A673 (cell line): ENCODE results near the gene FCN1. TPM values are rescaled to one million over a fixed set of nuclear protein-coding genes. Genes with fewer than 3 reads are reported as not detected.

Experiments used
- BruUV-seq: library from RNA; stranded (reverse); fragments of 400-500 nt; replicated peaks from 2 replicates; lab custom pipeline; 2021; lab: Mats Ljungman, UMichigan
- CTCF ChIA-PET: fragments of 300-600 bp; sonication (Branson Sonifier 250); formaldehyde crosslinking; loops from one replicate; lab custom pipeline; 2022; ENCODE audit warnings: antibody characterized with exemption; lab: Charles Lee
- POLR2A ChIA-PET: fragments of 300-600 bp; sonication (Branson Sonifier 250); formaldehyde crosslinking; loops from one replicate; lab custom pipeline; 2022; ENCODE audit warnings: antibody characterized with exemption; ENCODE audit not compliant: low non-redundant PET; lab: Charles Lee
- DNase-seq: peaks from one replicate; pipeline ENCODE4 v3.0.0-alpha.2; 2015; ENCODE audit warnings: low spot score
- H3K27ac ChIP-seq: fragments of 200-600 bp; sonication (generic); 2 replicates; pipeline ENCODE4 v1.5.1; 2016; ENCODE audit warnings: mixed run types, low read depth, mild to moderate bottlenecking, mixed read lengths, antibody characterized with exemption, low read length; ENCODE audit not compliant: poor library complexity, severe bottlenecking
- H3K27me3 ChIP-seq: fragments of 200-600 bp; sonication (generic); replicated peaks from 2 replicates; pipeline ENCODE4 v1.6.1; 2017; ENCODE audit warnings: mixed run types, low read depth, mild to moderate bottlenecking, mixed read lengths, antibody characterized with exemption, low read length; ENCODE audit not compliant: insufficient read depth, poor library complexity
- H3K36me3 ChIP-seq: fragments of 200-600 bp; sonication (generic); 2 replicates; pipeline ENCODE4 v1.6.1; 2016; ENCODE audit warnings: mixed run types, mild to moderate bottlenecking, mixed read lengths, antibody characterized with exemption, low read length; ENCODE audit not compliant: insufficient read depth, poor library complexity, severe bottlenecking
- H3K4me1 ChIP-seq: fragments of 200-600 bp; sonication (generic); 2 replicates; pipeline ENCODE4 v1.6.1; 2017; ENCODE audit warnings: mixed run types, mild to moderate bottlenecking, mixed read lengths, antibody characterized with exemption, low read length; ENCODE audit not compliant: insufficient read depth, poor library complexity, severe bottlenecking
- H3K4me3 ChIP-seq: fragments of 200-600 bp; sonication (generic); 2 replicates; pipeline ENCODE4 v1.5.1; 2016; ENCODE audit warnings: low read depth, mixed run types, mild to moderate bottlenecking, mixed read lengths, low read length; ENCODE audit not compliant: poor library complexity, severe bottlenecking
- H3K9me3 ChIP-seq: fragments of 200-600 bp; sonication (generic); 2 replicates; pipeline ENCODE4 v1.6.1; 2016; ENCODE audit warnings: mixed run types, low read depth, mild to moderate bottlenecking, mixed read lengths, antibody characterized with exemption, low read length; ENCODE audit not compliant: poor library complexity, severe bottlenecking
- CTCF ChIP-seq: fragments of 300-800, 200-600 bp; sonication (generic); conservative IDR thresholded peaks from 2 replicates; pipeline ENCODE4 v1.5.1; 2017; ENCODE audit warnings: low read depth, mild to moderate bottlenecking, antibody characterized with exemption, low read length, moderate library complexity, mixed read lengths
- EZH2 ChIP-seq: fragments of 200-600 bp; sonication (generic); IDR thresholded peaks from 2 replicates; pipeline ENCODE4 v1.6.1; 2017; ENCODE audit warnings: borderline replicate concordance, low read depth, mild to moderate bottlenecking, mixed read lengths, antibody characterized with exemption, low read length; ENCODE audit not compliant: poor library complexity, severe bottlenecking
- intact Hi-C: fragments of 100-400 bp; cut with micrococcal nuclease; formaldehyde crosslinking; loops from one replicate; pipeline ENCODE4 v1.10.0; 2022; ENCODE audit not compliant: unreplicated experiment
- total RNA-seq: library from RNA; stranded (reverse); gene quantifications from 2 replicates; pipeline ENCODE4 v1.2.3, GENCODE V29; 2021

Gene FCN1
- total RNA-seq, 1 experiment from 2014 or later = not detected

GRCh38 chr9:134935056-134935640 is 17.4 kb upstream of the FCN1 start:
- no peak for TF ChIP-seq EZH2
- TF ChIP-seq CTCF = no peak
- peak; percentile 60 for DNase-seq
- Histone ChIP-seq H3K9me3 (no peaks in the 10 kb centered on the region), H3K36me3 (no peaks in the 10 kb centered on the region), H3K4me1 (peaks cover 12% of the 10 kb centered on the region), H3K4me3 (no peak overlapping the region), H3K27ac (no peak overlapping the region), H3K27me3 (no peaks in the 10 kb centered on the region)
- BruUV-seq = no TSS peak
- CTCF ChIA-PET = no interaction called here
- intact Hi-C loops = no loop called here
- POLR2A ChIA-PET = no interaction called here

GRCh38 chr9:134933076-134933659 is 15.5 kb upstream of the FCN1 start:
- no peaks in the 10 kb centered on the region for H3K36me3 ChIP-seq
- H3K27ac ChIP-seq = no peak overlapping the region
- no TSS peak for BruUV-seq
- H3K27me3 ChIP-seq = no peaks in the 10 kb centered on the region
- no peak for TF ChIP-seq EZH2
- no peak for TF ChIP-seq CTCF
- intact Hi-C loops = no loop called here
- DNase-seq = no peak
- CTCF ChIA-PET = no interaction called here
- H3K4me1 ChIP-seq = peaks cover 12% of the 10 kb centered on the region
- H3K4me3 ChIP-seq = no peak overlapping the region
- POLR2A ChIA-PET = interaction anchor here (0.6 kb wide), 1 partner anchor 544 kb away, joined by 13 read pairs; no protein-coding TSS in a partner anchor
- no peaks in the 10 kb centered on the region for H3K9me3 ChIP-seq

GRCh38 chr9:134932606-134933005 is 14.9 kb upstream of the FCN1 start:
- CTCF ChIA-PET = no interaction called here

More at GRCh38 chr9:134932606-134933005, 14.9 kb upstream of the FCN1 start:
- H3K27me3 ChIP-seq = no peaks in the 10 kb centered on the region
- BruUV-seq = no TSS peak
- H3K9me3 ChIP-seq = no peaks in the 10 kb centered on the region
- POLR2A ChIA-PET = no interaction called here
- no peak overlapping the region for H3K4me3 ChIP-seq
- intact Hi-C loops = no loop called here
- no peak overlapping the region for H3K27ac ChIP-seq
- TF ChIP-seq EZH2 = no peak
- DNase-seq = no peak
- H3K36me3 ChIP-seq = no peaks in the 10 kb centered on the region
- peaks cover 12% of the 10 kb centered on the region for H3K4me1 ChIP-seq
